Stimulated activated effector memory CD8-positive, alpha-beta T cell treated with anti-CD3 and anti-CD28 coated beads, Interleukin-12 subunit alpha, Interleukin-12 subunit beta, amount 100 ng/mL, for 72 hours (primary cell): ENCODE measurements around the gene ETV1.

Experiments used
- ATAC-seq: fragments of 150-1000 bp; cut with Tn5 transposase; 2 replicates; pipeline ENCODE4 v1.10.0; 2021
- DNase-seq, 2 donors: peaks; one replicate each; pipeline ENCODE4 v3.0.0; 2021 to 2022; ENCODE audit warnings: low spot score in 2 of 2
- H3K27ac Mint-ChIP-seq: one replicate; pipeline ENCODE4 v1.8.0; 2022; ENCODE audit warnings: mild to moderate bottlenecking, mixed read lengths
- H3K36me3 Mint-ChIP-seq: one replicate; pipeline ENCODE4 v1.8.0; 2022; ENCODE audit warnings: mild to moderate bottlenecking, mixed read lengths
- H3K4me1 Mint-ChIP-seq: one replicate; pipeline ENCODE4 v1.8.0; 2022; ENCODE audit warnings: mixed read lengths
- H3K4me3 Mint-ChIP-seq: one replicate; pipeline ENCODE4 v1.8.0; 2022; ENCODE audit warnings: mild to moderate bottlenecking, mixed read lengths
- H3K9me3 Mint-ChIP-seq: one replicate; pipeline ENCODE4 v1.8.0; 2022; ENCODE audit warnings: mixed read lengths

ETV1 gene

GRCh38 chr7:13990984-13991790 is 1.7 kb upstream of the ETV1 start:
- ATAC-seq = peak; percentile 91
- Mint-ChIP-seq H3K4me1 (no peaks in the 10 kb centered on the region), H3K9me3 (no peaks in the 10 kb centered on the region), H3K36me3 (no peaks in the 10 kb centered on the region), H3K27ac (no peak overlapping the region), H3K4me3 (no peak overlapping the region)
- peak; percentile 62 to 83 for DNase-seq

- no peaks in the 10 kb centered on the region for H3K9me3 Mint-ChIP-seq
- DNase-seq = peak in 1 of 2 donors; percentile 59
Observed at GRCh38 chr7:13990319-13990983, 985 bp upstream of the ETV1 start.

GRCh38 chr7:13989949-13990305 is 461 bp upstream of the ETV1 start:
- no peaks in the 10 kb centered on the region for H3K9me3 Mint-ChIP-seq
- no peak overlapping the region for H3K27ac Mint-ChIP-seq
- no peaks in the 10 kb centered on the region for H3K36me3 Mint-ChIP-seq
- ATAC-seq = peak; percentile 29
- no peak for DNase-seq
- no peak overlapping the region for H3K4me3 Mint-ChIP-seq
- no peaks in the 10 kb centered on the region for H3K4me1 Mint-ChIP-seq

More at GRCh38 chr7:13990319-13990983, 985 bp upstream of the ETV1 start:
- H3K36me3 Mint-ChIP-seq = no peaks in the 10 kb centered on the region
- peak; percentile 52 for ATAC-seq
- H3K4me1 Mint-ChIP-seq = no peaks in the 10 kb centered on the region
- no peak overlapping the region for H3K4me3 Mint-ChIP-seq
- no peak overlapping the region for H3K27ac Mint-ChIP-seq

- DNase-seq = no peak
- no peaks in the 10 kb centered on the region for H3K9me3 Mint-ChIP-seq
- H3K27ac Mint-ChIP-seq = no peak overlapping the region
- H3K4me1 Mint-ChIP-seq = no peaks in the 10 kb centered on the region
- H3K4me3 Mint-ChIP-seq = no peak overlapping the region
- H3K36me3 Mint-ChIP-seq = no peaks in the 10 kb centered on the region
- no peak for ATAC-seq
Observed at GRCh38 chr7:13988731-13989125, 738 bp downstream of the ETV1 start.

- ATAC-seq (no peak), DNase-seq (no peak)
- Mint-ChIP-seq H3K9me3 (no peaks in the 10 kb centered on the region), H3K4me1 (no peaks in the 10 kb centered on the region), H3K4me3 (no peak overlapping the region), H3K27ac (no peak overlapping the region), H3K36me3 (no peaks in the 10 kb centered on the region)
Observed at GRCh38 chr7:13988065-13988464, 1.4 kb downstream of the ETV1 start.

- H3K4me1 Mint-ChIP-seq = no peaks in the 10 kb centered on the region
- H3K36me3 Mint-ChIP-seq = no peaks in the 10 kb centered on the region
- ATAC-seq (no peak), DNase-seq (no peak)
- no peak overlapping the region for H3K4me3 Mint-ChIP-seq
- no peaks in the 10 kb centered on the region for H3K9me3 Mint-ChIP-seq
- H3K27ac Mint-ChIP-seq = no peak overlapping the region
Observed at GRCh38 chr7:13987395-13987794, 2.1 kb downstream of the ETV1 start.

GRCh38 chr7:13986208-13986607 is 3.3 kb downstream of the ETV1 start:
- ATAC-seq (no peak), DNase-seq (no peak)
- Mint-ChIP-seq H3K27ac (no peak overlapping the region), H3K9me3 (no peaks in the 10 kb centered on the region), H3K4me3 (no peak overlapping the region), H3K4me1 (no peaks in the 10 kb centered on the region), H3K36me3 (no peaks in the 10 kb centered on the region)

- no peaks in the 10 kb centered on the region for H3K9me3 Mint-ChIP-seq
- H3K27ac Mint-ChIP-seq = no peak overlapping the region
- ATAC-seq = no peak
- no peaks in the 10 kb centered on the region for H3K4me1 Mint-ChIP-seq
- H3K4me3 Mint-ChIP-seq = no peak overlapping the region
- no peak for DNase-seq
- no peaks in the 10 kb centered on the region for H3K36me3 Mint-ChIP-seq
Observed at GRCh38 chr7:13984831-13985685, 4.4 kb downstream of the ETV1 start.

- Mint-ChIP-seq H3K4me1 (no peaks in the 10 kb centered on the region), H3K36me3 (no peaks in the 10 kb centered on the region), H3K4me3 (no peak overlapping the region), H3K27ac (no peak overlapping the region), H3K9me3 (no peaks in the 10 kb centered on the region)
- DNase-seq = no peak
- ATAC-seq = no peak
Observed at GRCh38 chr7:13984061-13984460, 5.4 kb downstream of the ETV1 start.

- H3K36me3 Mint-ChIP-seq = no peaks in the 10 kb centered on the region
- H3K9me3 Mint-ChIP-seq = no peaks in the 10 kb centered on the region
- DNase-seq (no peak), ATAC-seq (peak; percentile 60)
- H3K27ac Mint-ChIP-seq = no peak overlapping the region
- H3K4me3 Mint-ChIP-seq = no peak overlapping the region
- no peaks in the 10 kb centered on the region for H3K4me1 Mint-ChIP-seq
Observed at GRCh38 chr7:13982940-13983677, 6.4 kb downstream of the ETV1 start.

- Mint-ChIP-seq H3K4me3 (no peak overlapping the region), H3K4me1 (peaks cover 5% of the 10 kb centered on the region), H3K9me3 (no peaks in the 10 kb centered on the region), H3K36me3 (no peaks in the 10 kb centered on the region), H3K27ac (no peak overlapping the region)
- DNase-seq (no peak), ATAC-seq (no peak)
Observed at GRCh38 chr7:13981070-13981469, 8.4 kb downstream of the ETV1 start.

GRCh38 chr7:13980474-13980873 is 9.0 kb downstream of the ETV1 start:
- Mint-ChIP-seq H3K27ac (no peak overlapping the region), H3K4me1 (peaks cover 5% of the 10 kb centered on the region), H3K9me3 (no peaks in the 10 kb centered on the region), H3K36me3 (no peaks in the 10 kb centered on the region), H3K4me3 (no peak overlapping the region)
- DNase-seq (no peak), ATAC-seq (no peak)

- H3K4me3 Mint-ChIP-seq = no peak overlapping the region
- no peaks in the 10 kb centered on the region for H3K36me3 Mint-ChIP-seq
- ATAC-seq (no peak), DNase-seq (no peak)
- peaks cover 5% of the 10 kb centered on the region for H3K4me1 Mint-ChIP-seq
- H3K9me3 Mint-ChIP-seq = no peaks in the 10 kb centered on the region
- no peak overlapping the region for H3K27ac Mint-ChIP-seq
Observed at GRCh38 chr7:13979671-13980435, 9.6 kb downstream of the ETV1 start.

GRCh38 chr7:13976594-13976993 is 12.9 kb downstream of the ETV1 start:
- no peak overlapping the region for H3K27ac Mint-ChIP-seq
- peaks cover 5% of the 10 kb centered on the region for H3K4me1 Mint-ChIP-seq
- H3K4me3 Mint-ChIP-seq = no peak overlapping the region
- no peaks in the 10 kb centered on the region for H3K9me3 Mint-ChIP-seq
- DNase-seq (no peak), ATAC-seq (no peak)
- no peaks in the 10 kb centered on the region for H3K36me3 Mint-ChIP-seq
